MM.1S (cell line): ENCODE results near the gene SDR42E2.

ENCODE experiments used
- DNase-seq: peaks from one replicate; pipeline ENCODE4 v3.0.0-alpha.2; 2015
- H2AFZ ChIP-seq: fragments of 300-600 bp; sonication (generic); 2 replicates; pipeline ENCODE4 v1.6.0; 2016; ENCODE audit warnings: antibody characterized with exemption, low read length
- H3F3A ChIP-seq: fragments of 300-600 bp; sonication (generic); 2 replicates; pipeline ENCODE4 v1.6.1; 2016; ENCODE audit warnings: mild to moderate bottlenecking, antibody characterized with exemption, low read length, moderate library complexity, mixed read lengths; ENCODE audit not compliant: insufficient read depth
- H3K27ac ChIP-seq: fragments of 300-600 bp; sonication (generic); 2 replicates; pipeline ENCODE4 v1.5.1; 2016; ENCODE audit warnings: mild to moderate bottlenecking, low read length
- H3K27me3 ChIP-seq: fragments of 300-600 bp; sonication (generic); replicated peaks from 2 replicates; pipeline ENCODE4 v1.6.0; 2016; ENCODE audit warnings: low read length; ENCODE audit not compliant: insufficient read depth
- H3K36me3 ChIP-seq: fragments of 300-600 bp; sonication (generic); replicated peaks from 2 replicates; pipeline ENCODE4 v1.6.1; 2016; ENCODE audit warnings: mild to moderate bottlenecking, low read length, mixed read lengths; ENCODE audit not compliant: insufficient read depth
- H3K4me1 ChIP-seq: fragments of 300-600 bp; sonication (generic); 2 replicates; pipeline ENCODE4 v1.6.1; 2016; ENCODE audit warnings: low read length, mixed read lengths
- H3K4me2 ChIP-seq: fragments of 300-600 bp; sonication (generic); 2 replicates; pipeline ENCODE4 v1.6.0; 2016; ENCODE audit warnings: low read depth, low read length
- H3K4me3 ChIP-seq: fragments of 300-600 bp; sonication (generic); 2 replicates; pipeline ENCODE4 v1.5.1; 2016; ENCODE audit warnings: low read length, mixed read lengths
- H3K79me2 ChIP-seq: fragments of 300-600 bp; sonication (generic); 2 replicates; pipeline ENCODE4 v1.6.1; 2016; ENCODE audit warnings: mixed run types, low read length, mixed read lengths
- H3K9ac ChIP-seq: fragments of 300-600 bp; sonication (generic); 2 replicates; pipeline ENCODE4 v1.6.1; 2016; ENCODE audit warnings: low read length, mixed read lengths
- H3K9me2 ChIP-seq: fragments of 300-600 bp; sonication (generic); replicated peaks from 2 replicates; pipeline ENCODE4 v1.6.1; 2016; ENCODE audit warnings: mild to moderate bottlenecking, low read length, mixed read lengths; ENCODE audit not compliant: insufficient read depth
- H3K9me3 ChIP-seq: fragments of 300-600 bp; sonication (generic); replicated peaks from 2 replicates; pipeline ENCODE4 v1.6.1; 2016; ENCODE audit warnings: mild to moderate bottlenecking, low read length, mixed read lengths; ENCODE audit not compliant: insufficient read depth
- H4K20me1 ChIP-seq: fragments of 300-600 bp; sonication (generic); 2 replicates; pipeline ENCODE4 v1.6.1; 2016; ENCODE audit warnings: mild to moderate bottlenecking, low read length, moderate library complexity, mixed read lengths; ENCODE audit not compliant: insufficient read depth
- EZH2 ChIP-seq: fragments of 300-600 bp; sonication (generic); optimal IDR thresholded peaks from 2 replicates; pipeline ENCODE3; 2017; ENCODE audit warnings: low read depth, mild to moderate bottlenecking, antibody characterized with exemption, low read length, mixed read lengths
- EZH2phosphoT487 ChIP-seq: fragments of 300-600 bp; sonication (generic); IDR thresholded peaks from 2 replicates; pipeline ENCODE4 v1.6.1; 2018; ENCODE audit warnings: antibody characterized with exemption, low read length
- TF ChIP-seq, protein P1 (sequence below): fragments of 300-600 bp; sonication (generic); IDR thresholded peaks from 2 replicates; pipeline ENCODE4 v1.5.1; 2016; ENCODE audit warnings: antibody characterized with exemption, low read length, mixed read lengths

The SDR42E2 gene

DNA sequence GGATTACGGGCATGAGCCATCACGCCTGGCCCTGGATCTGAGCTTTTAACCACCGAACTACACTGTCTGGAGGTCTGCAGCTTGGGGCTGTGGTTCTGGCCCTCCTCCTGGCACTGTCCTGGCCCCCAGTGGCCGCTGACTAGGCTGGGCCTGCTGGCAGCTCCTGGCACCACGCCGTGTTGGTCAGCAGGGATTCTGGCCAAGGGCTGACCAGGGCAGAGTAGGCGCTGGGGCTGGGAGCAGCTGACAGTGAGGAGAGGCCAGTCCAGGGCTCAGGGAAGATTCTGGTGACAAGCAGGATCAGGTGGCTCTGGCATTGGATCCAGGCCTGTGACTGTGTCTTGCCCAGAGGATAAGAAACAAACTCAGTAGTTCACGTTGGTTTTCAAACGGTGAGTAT is 58.4 kb downstream of the SDR42E2 start:
- Histone ChIP-seq H3K9me2 (no peaks in the 10 kb centered on the region), H3F3A (no peaks in the 10 kb centered on the region), H3K27ac (no peak overlapping the region), H3K4me2 (no peak overlapping the region), H3K4me1 (no peaks in the 10 kb centered on the region), H3K79me2 (peaks cover 68% of the 10 kb centered on the region), H3K36me3 (no peaks in the 10 kb centered on the region), H4K20me1 (no peaks in the 10 kb centered on the region), H3K9me3 (no peaks in the 10 kb centered on the region), H2AFZ (no peak overlapping the region), H3K27me3 (no peaks in the 10 kb centered on the region), H3K4me3 (no peak overlapping the region), H3K9ac (no peak overlapping the region)
- no peak for DNase-seq
- TF ChIP-seq EZH2 (no peak), EZH2phosphoT487 (no peak)
- TF ChIP-seq, protein P1, sequence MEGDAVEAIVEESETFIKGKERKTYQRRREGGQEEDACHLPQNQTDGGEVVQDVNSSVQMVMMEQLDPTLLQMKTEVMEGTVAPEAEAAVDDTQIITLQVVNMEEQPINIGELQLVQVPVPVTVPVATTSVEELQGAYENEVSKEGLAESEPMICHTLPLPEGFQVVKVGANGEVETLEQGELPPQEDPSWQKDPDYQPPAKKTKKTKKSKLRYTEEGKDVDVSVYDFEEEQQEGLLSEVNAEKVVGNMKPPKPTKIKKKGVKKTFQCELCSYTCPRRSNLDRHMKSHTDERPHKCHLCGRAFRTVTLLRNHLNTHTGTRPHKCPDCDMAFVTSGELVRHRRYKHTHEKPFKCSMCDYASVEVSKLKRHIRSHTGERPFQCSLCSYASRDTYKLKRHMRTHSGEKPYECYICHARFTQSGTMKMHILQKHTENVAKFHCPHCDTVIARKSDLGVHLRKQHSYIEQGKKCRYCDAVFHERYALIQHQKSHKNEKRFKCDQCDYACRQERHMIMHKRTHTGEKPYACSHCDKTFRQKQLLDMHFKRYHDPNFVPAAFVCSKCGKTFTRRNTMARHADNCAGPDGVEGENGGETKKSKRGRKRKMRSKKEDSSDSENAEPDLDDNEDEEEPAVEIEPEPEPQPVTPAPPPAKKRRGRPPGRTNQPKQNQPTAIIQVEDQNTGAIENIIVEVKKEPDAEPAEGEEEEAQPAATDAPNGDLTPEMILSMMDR, result no peak

DNA sequence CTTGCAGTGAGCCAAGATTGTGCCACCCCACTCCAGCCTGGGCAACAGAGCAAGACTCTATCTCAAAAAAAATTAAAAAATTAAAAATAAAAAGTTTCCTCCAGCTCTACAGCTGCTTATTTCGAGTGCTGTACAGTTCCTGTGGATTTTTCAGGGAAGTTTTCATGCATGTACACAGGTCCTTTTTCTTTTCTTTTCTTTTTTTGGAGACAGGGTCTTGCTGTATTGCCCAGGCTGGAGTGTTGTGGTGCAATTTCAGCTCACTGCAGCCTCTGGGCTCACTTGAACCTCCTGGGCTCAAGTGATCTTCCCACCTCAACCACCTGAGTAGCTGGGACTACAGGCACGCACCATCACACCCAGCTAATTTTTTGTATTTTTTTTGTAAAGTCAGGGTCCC is 59.7 kb downstream of the SDR42E2 start:
- Histone ChIP-seq H3K79me2 (peaks cover 58% of the 10 kb centered on the region), H4K20me1 (no peaks in the 10 kb centered on the region), H3F3A (no peaks in the 10 kb centered on the region), H2AFZ (no peak overlapping the region), H3K4me3 (no peak overlapping the region), H3K36me3 (no peaks in the 10 kb centered on the region), H3K9me2 (no peaks in the 10 kb centered on the region), H3K9me3 (no peaks in the 10 kb centered on the region), H3K4me1 (no peaks in the 10 kb centered on the region), H3K27me3 (no peaks in the 10 kb centered on the region), H3K4me2 (no peak overlapping the region), H3K9ac (no peak overlapping the region), H3K27ac (no peak overlapping the region)
- TF ChIP-seq, protein P1, result no peak
- TF ChIP-seq EZH2 (no peak), EZH2phosphoT487 (no peak)
- no peak for DNase-seq

DNA sequence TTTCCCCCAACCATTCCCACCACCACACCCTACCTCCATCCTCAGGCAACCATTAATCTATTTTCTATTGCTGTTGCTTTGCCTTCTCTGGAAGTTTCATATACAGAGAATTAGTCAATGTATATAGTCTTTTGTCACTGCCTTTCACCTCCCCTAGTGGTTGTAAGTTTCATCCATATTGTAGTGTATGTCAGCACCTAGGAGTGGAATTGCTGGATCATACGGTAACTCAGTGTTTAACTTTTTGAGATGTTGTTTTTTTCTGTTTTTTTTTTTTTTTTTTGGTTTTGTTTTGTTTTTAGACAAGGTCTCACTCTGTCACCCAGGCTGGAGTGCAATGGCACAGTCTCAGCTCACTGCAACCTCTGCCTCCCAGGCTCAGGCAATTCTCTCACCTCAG is 60.7 kb downstream of the SDR42E2 start:
- H3F3A ChIP-seq, result no peaks in the 10 kb centered on the region
- no peaks in the 10 kb centered on the region for H3K27me3 ChIP-seq
- no peak overlapping the region for H3K4me2 ChIP-seq
- H2AFZ ChIP-seq, result no peak overlapping the region
- TF ChIP-seq EZH2phosphoT487 (no peak), EZH2 (no peak)
- TF ChIP-seq, protein P1, result no peak
- no peaks in the 10 kb centered on the region for H3K9me2 ChIP-seq
- H3K9me3 ChIP-seq, result no peaks in the 10 kb centered on the region
- H4K20me1 ChIP-seq, result no peaks in the 10 kb centered on the region
- peaks cover 53% of the 10 kb centered on the region for H3K79me2 ChIP-seq
- no peak overlapping the region for H3K4me3 ChIP-seq
- H3K9ac ChIP-seq, result no peak overlapping the region
- no peaks in the 10 kb centered on the region for H3K4me1 ChIP-seq
- DNase-seq, result no peak
- H3K36me3 ChIP-seq, result no peaks in the 10 kb centered on the region
- no peak overlapping the region for H3K27ac ChIP-seq

DNA sequence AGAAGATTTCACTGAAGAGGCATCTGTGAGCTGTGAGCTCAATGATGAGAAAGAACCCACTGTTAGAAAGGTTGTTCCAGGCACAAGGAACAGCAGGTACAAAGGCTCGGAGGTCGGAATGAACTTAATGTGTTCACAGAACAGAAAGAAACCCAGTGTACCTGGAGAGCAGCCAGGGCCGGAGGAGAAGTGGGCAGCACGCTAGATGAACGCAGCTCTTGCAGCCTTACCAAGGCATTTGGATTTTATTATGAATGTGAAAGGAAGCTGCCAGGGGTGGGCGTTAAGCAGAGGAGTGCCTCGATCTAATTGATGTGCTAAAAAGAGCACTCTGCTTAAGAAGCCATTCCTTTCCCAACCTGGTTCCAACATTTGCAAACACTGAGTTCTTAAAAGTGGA is 62.8 kb downstream of the SDR42E2 start:
- Histone ChIP-seq H3K36me3 (no peaks in the 10 kb centered on the region), H3K4me2 (no peak overlapping the region)

More for the DNA sequence above, 62.8 kb downstream of the SDR42E2 start:
- no peaks in the 10 kb centered on the region for H3K4me1 ChIP-seq
- no peak overlapping the region for H3K9ac ChIP-seq
- DNase-seq, result no peak
- no peak overlapping the region for H3K27ac ChIP-seq
- H3K27me3 ChIP-seq, result no peaks in the 10 kb centered on the region
- H4K20me1 ChIP-seq, result no peaks in the 10 kb centered on the region
- no peaks in the 10 kb centered on the region for H3K9me3 ChIP-seq
- TF ChIP-seq EZH2phosphoT487 (no peak), EZH2 (no peak)
- TF ChIP-seq, protein P1, result no peak
- H3K4me3 ChIP-seq, result no peak overlapping the region
- no peaks in the 10 kb centered on the region for H3F3A ChIP-seq
- H3K9me2 ChIP-seq, result no peaks in the 10 kb centered on the region
- no peak overlapping the region for H2AFZ ChIP-seq
- peaks cover 41% of the 10 kb centered on the region for H3K79me2 ChIP-seq
